Breast epithelium (tissue), 3 donors: ENCODE data around the gene STARD5.

Experiments
- CTCF ChIP-seq, 3 donors: fragments of 450-650 bp; IDR thresholded peaks; one replicate each; pipeline ENCODE4 v1.5.1; 2016 to 2017; ENCODE audit warnings: antibody characterized with exemption in 3 of 3, mild to moderate bottlenecking in 3 of 3, moderate library complexity in 3 of 3
- POLR2A ChIP-seq: fragments of 450-650 bp; IDR thresholded peaks from one replicate; pipeline ENCODE4 v1.6.1; 2016; ENCODE audit warnings: antibody characterized with exemption, mild to moderate bottlenecking, moderate library complexity

DNA sequence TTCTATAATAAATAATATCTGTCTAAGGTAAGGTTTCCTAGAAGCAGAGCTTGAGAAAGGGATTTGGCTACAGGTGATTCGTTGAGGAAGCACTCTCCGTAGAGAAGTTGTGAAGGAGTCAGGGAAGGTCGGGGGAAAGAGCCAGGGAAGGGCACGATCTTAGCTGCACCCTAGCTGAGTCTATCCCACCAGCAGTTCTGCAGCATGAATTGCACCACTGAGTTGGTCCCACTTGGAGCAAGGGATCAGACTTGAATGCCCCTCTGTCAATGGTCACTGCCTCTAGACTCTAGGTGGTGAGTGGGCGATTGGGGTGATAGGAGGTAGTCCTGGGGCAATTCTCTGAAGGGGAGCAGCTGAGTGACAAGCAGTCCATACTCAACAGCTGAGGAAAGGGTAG, 36.5 kb upstream of the STARD5 start:
- no peak for TF ChIP-seq CTCF (IDR thresholded peaks at IDR 0.05)
- TF ChIP-seq POLR2A = no peak
